ENCODE data around the gene ASB2.

- TF ChIP-seq EZH2 (IDR thresholded peaks at IDR 0.05; ENCODE audit: low read depth) (no peak), CTCF (conservative IDR thresholded peaks at IDR 0.05) (no peak)
Measured at GRCh38 chr14:93959239-93960107, 16.9 kb downstream of the ASB2 start.

All from PC-9 (cell line).